Kasumi-1 (cell line): ENCODE results near the gene NCKAP5.

ENCODE experiments used
- DNase-seq, 2 experiments: peaks; one replicate each; lab custom pipeline; 2025; lab: John Stamatoyannopoulos, UW

The NCKAP5 gene

DNA sequence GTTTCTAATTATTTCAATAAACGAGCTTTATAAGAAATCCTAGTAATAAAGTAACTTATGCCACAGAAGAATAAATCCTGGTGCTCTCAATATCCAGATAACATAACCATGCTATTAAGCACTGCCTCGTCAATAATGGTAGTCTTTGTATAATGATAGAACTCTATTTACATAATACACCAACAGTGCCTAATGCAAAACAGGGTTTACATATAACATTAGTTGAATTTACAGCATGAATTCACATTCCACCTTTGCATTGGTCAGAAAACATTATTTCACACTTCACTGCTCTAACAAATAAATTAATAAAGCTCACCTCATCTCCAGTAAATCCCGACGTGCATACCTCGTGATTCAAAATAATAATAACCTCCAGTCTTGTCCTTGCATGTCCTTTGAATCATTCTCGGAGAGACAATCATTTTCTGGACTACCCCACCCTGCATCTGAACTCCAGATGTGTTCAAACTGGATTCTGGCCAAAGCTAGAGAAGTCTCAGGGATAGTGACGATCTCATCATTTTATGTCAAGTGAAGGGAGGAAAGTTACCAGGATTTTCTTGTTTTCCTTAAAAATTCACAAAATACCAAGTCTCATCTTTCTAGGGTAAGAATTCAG lies 189.2 kb downstream of the NCKAP5 start:
- DNase-seq = no peak

DNA sequence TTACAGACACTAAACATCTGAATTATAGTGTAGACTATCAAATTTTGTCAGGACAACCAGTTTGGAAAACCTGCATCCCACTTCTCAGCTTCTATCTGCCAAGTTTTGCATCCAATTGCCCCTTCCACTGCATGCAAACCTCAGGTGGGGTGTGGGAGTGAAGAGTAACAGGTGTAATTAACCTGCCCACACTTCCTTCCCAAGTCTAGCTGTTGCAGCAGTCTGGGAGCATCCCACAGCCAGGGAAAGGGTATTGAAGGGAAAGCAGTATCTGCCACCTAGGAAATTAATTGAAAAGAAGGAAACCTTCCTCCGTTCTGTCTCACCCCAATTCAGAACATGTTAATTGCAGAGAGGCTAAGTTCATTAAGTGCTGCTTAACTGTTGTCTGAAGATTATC lies 189.9 kb downstream of the NCKAP5 start:
- no peak for DNase-seq

DNA sequence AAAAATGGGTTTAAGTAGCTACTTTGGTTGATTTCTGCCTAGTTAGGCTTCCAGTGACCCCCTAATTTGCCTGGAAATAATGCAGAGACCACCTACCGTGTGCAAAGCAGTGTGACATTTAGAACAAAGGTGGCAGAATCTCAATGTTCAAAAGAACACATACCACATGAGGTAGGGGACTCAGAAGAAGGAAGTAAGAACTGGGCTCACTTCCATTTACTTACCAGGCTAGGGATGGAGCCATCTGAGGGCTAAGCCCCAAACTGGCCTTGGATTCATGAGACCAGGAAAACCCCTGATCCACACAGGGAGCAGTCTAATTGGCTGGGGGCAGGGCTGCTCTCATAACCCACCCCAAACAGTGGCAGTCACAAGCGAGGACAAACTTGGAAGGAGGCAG lies 190.7 kb downstream of the NCKAP5 start:
- no peak for DNase-seq

DNA sequence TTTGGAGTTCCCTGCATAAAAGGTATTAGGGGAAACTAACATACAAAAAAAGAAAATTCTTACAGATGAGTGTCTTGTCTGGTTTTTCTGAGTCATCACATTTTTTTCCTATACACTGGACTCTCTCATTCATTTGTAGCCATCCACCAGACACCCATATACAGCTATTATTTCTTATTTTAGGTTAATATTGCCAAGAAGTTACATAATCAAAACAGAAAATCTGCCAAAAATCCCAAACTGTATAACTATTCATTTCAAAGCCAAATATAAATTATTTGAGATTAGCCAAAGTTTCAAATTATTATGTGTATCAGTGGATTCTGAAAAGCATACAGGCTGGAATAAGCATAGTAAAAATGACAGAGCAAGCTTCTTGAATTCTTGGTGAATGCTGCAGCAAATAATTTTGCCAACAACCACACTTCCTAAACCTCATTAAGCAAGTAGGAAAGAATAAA lies 191.2 kb downstream of the NCKAP5 start:
- no peak for DNase-seq

DNA sequence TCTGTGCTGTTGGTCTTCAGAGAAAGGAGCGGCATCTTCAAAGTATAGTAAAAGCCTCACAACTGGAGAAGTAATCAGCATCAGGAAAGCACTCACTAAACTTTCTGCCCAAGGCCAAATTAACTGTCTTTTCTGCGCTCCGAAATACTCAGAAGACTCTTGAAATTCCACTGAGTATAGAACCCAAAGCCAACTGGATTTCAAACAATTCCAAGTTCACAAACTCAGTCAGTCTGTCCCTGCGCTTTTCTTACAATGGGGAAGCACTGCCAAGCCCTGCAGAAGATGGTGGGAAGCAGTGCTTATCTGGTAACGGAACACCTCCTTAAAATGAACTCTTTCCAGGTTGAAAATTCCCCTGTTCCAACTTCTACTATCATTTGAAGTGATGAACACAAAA lies 193.5 kb downstream of the NCKAP5 start:
- DNase-seq = no peak

DNA sequence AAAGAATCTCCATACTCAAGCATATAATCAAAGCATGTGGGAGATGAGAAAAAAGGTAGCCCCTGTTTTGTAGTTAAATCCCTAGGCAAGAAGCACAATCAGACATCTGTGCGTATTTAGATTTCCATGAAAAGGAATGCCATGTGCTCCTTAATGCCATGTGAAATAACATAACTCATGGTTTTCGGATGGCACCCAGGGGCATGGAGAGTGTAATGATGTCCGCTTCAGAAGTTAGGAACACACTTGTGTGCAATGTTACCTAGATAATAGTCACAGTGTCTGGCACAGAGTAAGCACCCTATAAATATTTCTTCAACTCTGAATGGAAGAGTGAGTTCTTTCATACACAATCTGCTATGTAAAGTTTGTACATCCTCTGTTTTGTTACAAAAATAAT lies 197.0 kb downstream of the NCKAP5 start:
- DNase-seq = no peak

DNA sequence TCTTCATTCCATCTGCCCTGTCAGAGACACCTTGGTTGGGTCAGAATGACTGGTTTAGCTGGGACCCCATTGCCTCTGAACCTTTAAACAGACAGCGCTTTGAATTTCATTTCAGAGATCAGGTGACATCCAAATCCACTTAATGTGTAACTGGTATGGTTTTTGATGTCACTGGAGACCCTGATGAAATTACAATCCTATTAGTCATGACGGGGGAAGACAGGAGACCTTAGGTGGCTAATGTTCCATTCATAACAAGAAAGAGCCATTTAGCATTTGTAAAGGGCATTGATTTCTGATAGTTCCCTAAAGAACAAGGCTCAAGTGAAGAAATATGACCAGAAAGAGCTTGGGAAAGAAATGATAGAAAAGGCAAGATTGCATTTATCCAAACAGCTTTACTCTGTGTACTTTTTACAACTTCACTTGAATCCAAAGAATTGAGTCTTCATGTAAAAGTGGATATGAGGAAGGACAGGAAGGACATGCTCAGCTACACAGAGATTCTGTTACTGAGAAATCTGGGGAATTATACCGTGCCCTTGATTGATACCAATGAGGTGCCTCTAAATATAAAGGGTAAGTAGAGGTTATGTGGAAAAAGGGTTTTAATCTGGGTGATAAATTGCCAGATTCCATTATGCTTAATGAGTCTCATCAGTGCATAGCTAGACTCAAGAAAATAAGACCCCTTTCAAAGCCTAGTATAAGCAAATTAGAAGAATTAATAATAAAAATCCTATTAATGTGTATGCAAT lies 198.2 kb downstream of the NCKAP5 start:
- no peak for DNase-seq

DNA sequence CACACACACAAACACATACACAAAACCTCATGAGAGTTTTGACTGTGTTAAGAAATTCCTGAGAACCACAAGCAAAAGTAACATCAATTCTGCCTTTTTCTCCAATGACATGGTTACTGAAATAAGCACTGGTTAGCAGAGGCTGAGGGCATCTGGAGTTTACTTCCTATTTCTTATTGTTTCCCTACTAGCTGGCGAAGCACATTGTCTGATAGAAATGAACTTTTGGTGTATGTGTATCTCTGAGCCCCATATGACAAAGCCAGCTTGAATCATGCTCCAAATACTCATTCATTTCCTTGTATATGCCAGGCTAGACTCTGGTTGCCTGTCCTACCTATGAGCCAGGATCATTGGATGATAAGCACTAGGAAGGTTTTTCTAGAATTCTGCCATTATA lies 203.1 kb downstream of the NCKAP5 start:
- DNase-seq = no peak

DNA sequence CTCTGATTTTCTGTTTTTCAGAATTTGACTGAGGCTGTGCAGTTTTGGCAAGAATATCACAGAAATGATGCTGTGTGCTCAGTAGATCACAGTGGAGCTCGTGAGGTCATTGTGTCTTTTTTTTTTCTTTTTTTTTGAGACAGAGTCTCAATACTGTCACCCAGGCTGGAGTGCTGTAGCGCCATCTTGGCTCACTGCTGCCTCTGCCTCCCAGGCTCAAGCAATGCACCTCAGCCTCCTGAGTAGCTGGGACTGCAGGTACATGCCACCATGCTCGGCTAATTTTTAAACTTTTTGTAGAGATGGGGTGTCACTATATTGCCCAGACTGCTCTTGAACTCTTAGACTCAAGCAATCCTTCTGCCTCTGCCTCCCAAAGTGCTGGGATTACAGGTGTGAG lies 203.6 kb downstream of the NCKAP5 start:
- no peak for DNase-seq

DNA sequence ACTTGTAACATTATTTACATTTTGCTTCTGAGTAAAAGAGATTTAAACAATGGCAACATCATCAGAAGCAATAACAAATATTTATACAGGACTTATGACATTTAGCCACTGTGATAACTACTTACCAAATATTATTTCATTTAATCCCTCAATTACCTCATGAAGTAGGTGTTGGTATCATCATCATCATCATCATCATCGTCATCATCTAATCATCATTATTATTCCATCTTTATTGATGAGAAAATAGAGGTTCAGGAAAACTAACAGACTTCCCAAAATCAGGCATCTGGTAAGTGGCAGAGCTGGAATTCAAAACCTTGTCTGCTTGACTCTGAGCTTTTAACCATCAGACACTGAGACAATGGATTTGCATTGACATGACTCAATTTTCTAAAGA lies 204.4 kb downstream of the NCKAP5 start:
- no peak for DNase-seq

DNA sequence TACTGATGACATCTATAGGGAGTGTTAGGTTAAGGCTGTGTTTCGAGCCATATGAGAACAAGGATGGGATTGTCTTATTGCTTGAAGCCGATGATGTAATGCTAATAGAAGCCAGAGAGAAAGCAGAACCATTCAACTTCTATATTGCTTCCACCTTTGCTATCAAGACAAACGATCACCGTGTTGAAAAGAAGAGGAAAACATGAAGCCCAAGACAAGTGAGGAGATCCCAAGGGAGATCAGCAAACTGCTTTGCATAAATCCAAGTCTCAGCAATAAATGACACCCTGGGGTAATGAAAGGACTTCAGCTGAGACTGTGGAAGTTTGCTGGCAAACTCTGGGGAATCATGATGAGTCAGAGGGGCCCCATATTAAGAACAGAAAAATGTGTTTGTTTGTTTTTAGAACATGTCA lies 206.2 kb downstream of the NCKAP5 start:
- no peak for DNase-seq

DNA sequence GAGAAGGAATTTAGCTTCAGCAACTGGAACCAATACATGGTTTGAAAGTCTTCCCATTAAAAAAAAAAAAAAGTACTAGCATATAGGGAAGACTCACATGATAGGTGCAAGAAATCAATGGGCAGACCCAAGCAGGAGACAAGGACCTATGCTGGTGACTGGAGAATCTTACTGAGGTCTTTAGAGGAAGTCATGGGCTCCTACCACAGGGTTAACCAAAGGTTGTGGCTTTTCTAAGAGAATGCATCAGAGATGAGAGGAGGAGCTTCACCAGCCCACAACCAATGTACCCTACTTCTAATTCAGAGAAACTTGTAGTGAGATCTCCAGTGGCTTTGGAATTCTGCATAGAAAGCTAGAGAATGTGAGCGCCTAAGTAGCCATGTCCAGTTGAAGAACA lies 207.4 kb downstream of the NCKAP5 start:
- peak in 1 of 2 experiments; percentile 10 for DNase-seq

DNA sequence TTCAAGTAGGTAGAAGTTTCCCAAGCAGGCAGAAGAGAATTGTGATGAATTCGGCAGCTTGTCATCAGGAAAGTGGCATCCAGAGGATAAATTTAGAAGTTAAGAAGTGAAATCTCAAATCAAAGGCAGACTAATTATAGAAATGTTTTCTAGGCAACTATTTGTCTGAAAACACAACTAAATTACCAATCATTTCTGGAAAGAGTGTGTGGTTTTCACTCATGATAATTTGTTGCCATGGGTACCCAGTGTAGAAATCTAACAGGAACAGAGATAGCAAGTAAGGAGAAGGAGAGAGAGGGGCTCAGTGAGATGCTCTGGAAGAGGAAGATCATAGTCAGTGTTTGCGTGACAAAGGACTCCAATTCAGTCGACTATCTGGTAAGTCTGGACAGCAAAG lies 208.1 kb downstream of the NCKAP5 start:
- DNase-seq = no peak

DNA sequence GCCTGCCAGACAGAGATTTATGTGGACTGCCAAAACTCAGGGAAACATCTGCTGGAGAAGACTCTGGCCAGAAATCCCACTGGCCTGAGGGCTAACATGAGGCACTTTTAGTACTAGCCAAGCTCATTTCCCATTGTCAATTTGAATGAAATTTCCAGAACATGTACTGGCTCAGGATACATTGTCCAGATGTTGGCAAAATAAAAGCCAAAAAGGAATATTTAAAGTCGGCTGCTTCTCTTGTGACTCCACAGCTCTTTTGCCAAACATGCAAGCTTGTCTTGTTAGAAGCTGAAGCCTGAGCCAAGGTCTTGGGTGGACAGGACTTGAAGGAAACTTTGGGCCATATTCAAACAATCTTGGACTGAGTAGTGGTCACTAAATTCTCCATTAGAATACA lies 215.5 kb downstream of the NCKAP5 start:
- DNase-seq = no peak

DNA sequence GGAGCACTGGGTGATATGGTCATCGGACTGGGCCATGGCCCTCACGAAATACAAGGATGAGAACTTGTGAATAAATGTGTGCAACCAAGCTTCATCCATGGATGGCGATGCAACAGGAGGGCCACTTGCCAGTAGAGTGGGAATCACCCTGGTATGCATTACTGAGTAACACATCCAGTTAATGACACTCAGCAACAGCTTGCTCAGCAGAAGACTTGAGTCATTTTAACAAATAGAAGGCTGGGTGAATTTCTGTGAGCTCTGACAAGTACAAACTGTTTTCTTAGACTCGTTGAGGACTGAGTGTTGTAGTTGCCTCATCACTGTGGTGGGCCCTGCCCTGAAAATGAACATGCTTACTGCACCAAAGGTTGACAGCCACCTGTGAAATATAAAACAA lies 221.6 kb downstream of the NCKAP5 start:
- DNase-seq = no peak

DNA sequence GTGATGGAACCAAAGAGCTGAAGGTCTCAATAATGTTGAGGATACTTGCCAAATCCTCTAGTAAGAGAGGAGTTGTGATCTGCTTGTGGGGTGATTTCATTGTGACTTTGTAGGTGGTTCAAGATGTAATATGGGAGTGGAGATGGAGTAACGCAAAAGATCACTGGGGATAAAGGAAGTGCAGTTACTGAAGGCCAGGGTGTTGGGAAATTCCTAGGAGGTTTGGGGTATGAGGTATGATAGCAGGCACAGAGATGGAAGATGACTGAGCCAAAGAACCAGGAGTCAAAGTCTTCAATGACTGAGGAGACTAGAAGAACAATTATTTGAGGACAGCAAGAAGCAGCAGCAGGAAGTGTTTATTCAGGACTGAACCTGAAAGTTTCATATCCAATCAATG lies 222.6 kb downstream of the NCKAP5 start:
- no peak for DNase-seq

DNA sequence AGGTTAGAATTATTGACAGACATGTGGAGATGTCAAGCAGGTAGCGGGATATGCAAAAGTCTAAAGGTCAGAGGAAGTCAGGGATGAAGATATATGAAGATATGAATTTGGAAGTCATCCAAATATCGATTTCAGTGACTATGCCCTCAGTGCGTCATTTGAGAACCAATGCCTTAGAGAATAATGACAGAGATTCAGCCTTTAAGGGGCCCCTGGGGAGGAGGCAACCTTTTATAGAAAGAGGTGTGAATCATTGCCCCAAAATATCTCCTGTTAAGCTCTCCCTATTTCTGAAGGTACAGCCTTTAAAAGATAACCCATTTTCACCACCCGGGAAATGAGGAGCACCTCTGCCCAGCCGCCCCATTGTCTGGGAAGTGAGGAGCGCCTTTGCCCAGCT lies 223.4 kb downstream of the NCKAP5 start:
- DNase-seq = no peak

DNA sequence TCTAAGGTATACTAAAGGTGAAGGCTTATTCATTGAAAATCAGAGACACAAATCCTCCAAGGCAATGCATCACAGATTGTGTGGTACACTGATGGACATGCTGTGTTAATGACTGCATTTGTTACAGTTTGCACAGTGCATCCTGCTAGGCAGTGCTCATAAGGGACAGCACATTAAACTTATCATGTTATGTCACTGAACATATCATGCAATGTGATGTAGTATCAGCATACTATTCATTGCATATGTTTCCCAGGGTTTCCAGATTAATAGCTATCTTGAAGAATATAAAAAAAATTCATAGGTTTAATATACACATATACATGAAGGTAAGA lies 225.3 kb downstream of the NCKAP5 start:
- no peak for DNase-seq

DNA sequence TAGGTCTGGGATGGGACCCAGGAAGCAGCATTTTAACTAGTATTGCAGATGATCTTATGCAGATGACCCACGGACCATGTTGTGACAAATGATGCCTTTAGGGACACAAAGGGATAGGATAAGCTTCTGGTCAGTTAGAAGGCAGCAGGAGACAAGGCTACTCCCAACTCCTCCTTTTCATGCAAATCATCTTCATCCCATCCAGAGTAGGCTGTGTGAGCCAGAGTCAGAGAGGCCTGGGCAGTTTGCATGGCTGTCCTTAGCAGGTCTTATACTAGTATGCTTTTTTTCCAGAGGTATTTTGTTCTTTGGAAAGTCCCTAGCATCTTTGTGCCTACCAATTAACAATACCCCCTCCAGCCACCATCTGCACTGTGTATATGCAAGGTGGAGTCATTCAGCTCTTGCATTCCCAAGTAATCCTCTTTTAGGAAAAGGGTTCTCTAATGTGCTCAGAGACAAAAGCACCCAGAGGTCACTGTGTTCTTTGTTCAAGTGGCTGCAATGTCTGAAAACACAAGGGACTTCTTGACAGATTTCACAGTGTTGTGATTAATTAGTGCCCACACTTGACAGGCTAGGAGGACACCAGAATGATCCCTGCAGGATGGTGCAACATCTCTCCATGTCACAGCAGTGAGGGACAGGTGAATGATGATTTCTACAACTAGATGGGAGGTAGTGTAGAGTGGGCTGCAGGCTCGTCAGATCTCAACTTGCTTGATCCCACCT lies 225.8 kb downstream of the NCKAP5 start:
- no peak for DNase-seq

DNA sequence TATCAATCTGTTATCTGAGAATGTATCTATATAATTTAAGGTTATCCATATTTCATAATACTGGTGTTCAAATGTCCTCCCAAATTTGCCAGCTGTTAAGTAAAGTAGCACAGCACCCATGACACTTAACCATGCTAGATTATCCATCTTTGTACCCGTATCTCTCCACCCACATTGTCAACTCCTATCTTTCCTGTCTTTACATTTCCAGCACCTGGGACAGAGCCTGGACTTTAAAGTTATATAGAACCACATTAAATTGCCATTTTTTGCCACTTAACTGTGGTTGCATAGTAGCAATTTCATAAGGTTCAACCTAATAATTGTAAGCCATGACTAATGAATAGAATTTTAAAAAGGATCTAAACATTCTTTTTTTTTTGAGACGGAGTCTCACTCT lies 226.7 kb downstream of the NCKAP5 start:
- no peak for DNase-seq

DNA sequence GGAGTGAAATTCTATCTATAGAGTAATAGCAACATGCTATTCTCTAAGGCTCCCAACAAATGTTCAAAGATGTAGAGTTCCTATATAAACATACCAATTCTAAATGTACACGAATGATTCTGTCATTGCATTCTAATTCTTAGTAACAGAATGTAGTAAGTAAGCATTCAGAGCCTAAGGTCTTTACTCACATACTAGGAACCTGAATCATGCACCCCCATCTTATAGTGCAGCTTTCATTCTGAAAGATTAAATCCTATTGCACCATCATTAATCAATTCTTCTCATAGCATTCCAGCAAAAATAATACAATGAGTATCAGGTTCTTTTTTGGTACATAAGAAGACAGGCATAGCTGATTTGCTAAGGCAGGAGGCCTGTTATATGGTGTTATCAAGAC lies 230.0 kb downstream of the NCKAP5 start:
- no peak for DNase-seq

DNA sequence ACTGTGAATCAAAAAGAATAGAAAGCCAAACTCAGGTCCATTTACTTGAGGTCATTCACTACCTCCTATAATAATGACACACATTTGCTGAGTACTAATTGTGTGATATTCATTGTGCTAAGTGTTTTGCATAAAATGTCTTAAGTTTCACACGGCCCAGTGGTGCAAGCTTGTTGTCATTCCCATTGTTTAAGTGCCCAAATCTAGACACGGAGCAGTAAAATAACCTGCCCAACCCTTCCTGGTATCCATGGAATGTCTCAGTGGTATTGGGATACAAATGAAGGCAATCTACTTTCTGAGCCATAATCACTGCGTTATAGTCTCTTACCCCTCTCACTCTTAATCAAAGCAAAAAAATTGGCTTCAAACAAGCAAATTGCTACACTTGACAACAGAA lies 233.3 kb downstream of the NCKAP5 start:
- no peak for DNase-seq

DNA sequence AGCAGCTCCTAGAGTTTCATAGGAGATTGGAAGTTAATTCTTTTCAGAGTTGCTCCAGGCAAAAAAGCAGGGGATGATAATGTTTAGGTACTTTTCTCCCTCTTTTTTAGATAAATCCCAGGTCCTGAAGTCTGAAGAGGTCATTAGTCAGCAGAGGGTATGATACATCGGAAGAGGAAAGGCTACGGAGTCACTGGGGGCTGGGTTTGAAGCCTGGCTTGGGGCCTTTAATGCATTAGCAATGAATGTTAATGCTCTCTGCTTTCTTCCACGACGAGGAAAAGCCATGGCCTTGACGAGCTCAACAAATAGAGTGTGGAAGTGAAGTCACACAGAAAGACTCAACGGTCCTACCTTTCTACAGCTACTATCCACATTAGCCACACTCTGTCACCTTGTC lies 235.1 kb downstream of the NCKAP5 start:
- DNase-seq = no peak
